ENCODE data around the gene BOC.
A peak's percentile ranks its signal among the peaks of the same experiment; 100 is the strongest.

Gene BOC

GRCh38 chr3:113223475-113224281 lies 12.3 kb downstream of the BOC start:
- DNase-seq (ENCODE audit: low spot score): no peak

- DNase-seq (ENCODE audit: low spot score): no peak
Measured at GRCh38 chr3:113225286-113225685, 13.9 kb downstream of the BOC start.

- no peak for DNase-seq (ENCODE audit: low spot score)
Measured at GRCh38 chr3:113226491-113226890, 15.1 kb downstream of the BOC start.

- no peak for DNase-seq (ENCODE audit: low spot score)
Measured at GRCh38 chr3:113227146-113227545, 15.8 kb downstream of the BOC start.

- no peak for DNase-seq (ENCODE audit: low spot score)
Measured at GRCh38 chr3:113228498-113229286, 17.3 kb downstream of the BOC start.

- DNase-seq (ENCODE audit: low spot score): no peak
Measured at GRCh38 chr3:113231391-113231790, 20.0 kb downstream of the BOC start.

GRCh38 chr3:113231827-113232253 lies 20.5 kb downstream of the BOC start:
- no peak for DNase-seq (ENCODE audit: low spot score)

GRCh38 chr3:113232342-113232741 lies 21.0 kb downstream of the BOC start:
- DNase-seq (ENCODE audit: low spot score): no peak

GRCh38 chr3:113233497-113233896 lies 22.1 kb downstream of the BOC start:
- DNase-seq (ENCODE audit: low spot score): no peak

GRCh38 chr3:113234028-113234427 lies 22.7 kb downstream of the BOC start:
- no peak for DNase-seq (ENCODE audit: low spot score)

- no peak for DNase-seq (ENCODE audit: low spot score)
Measured at GRCh38 chr3:113234688-113235260, 23.4 kb downstream of the BOC start.

GRCh38 chr3:113238503-113238902 lies 27.1 kb downstream of the BOC start:
- DNase-seq (ENCODE audit: low spot score): no peak

- no peak for DNase-seq (ENCODE audit: low spot score)
Measured at GRCh38 chr3:113240841-113241240, 29.5 kb downstream of the BOC start.

- DNase-seq (ENCODE audit: low spot score): peak; percentile 80
Measured at GRCh38 chr3:113241292-113242095, 30.1 kb downstream of the BOC start.

- DNase-seq (ENCODE audit: low spot score): no peak
Measured at GRCh38 chr3:113242096-113242581, 30.8 kb downstream of the BOC start.

GRCh38 chr3:113243071-113243470 lies 31.7 kb downstream of the BOC start:
- DNase-seq (ENCODE audit: low spot score): no peak

GRCh38 chr3:113243846-113244245 lies 32.5 kb downstream of the BOC start:
- peak; percentile 19 for DNase-seq (ENCODE audit: low spot score)

- DNase-seq (ENCODE audit: low spot score): no peak
Measured at GRCh38 chr3:113245761-113246161, 34.4 kb downstream of the BOC start.

- no peak for DNase-seq (ENCODE audit: low spot score)
Measured at GRCh38 chr3:113247068-113247467, 35.7 kb downstream of the BOC start.

- DNase-seq (ENCODE audit: low spot score): no peak
Measured at GRCh38 chr3:113247675-113248458, 36.5 kb downstream of the BOC start.

- no peak for DNase-seq (ENCODE audit: low spot score)
Measured at GRCh38 chr3:113249111-113249510, 37.8 kb downstream of the BOC start.
